AG09319 (cell line): ENCODE results near the gene CPO.
A peak's percentile ranks its signal among the peaks of the same experiment; 100 is the strongest.

ENCODE experiments used
- DNase-seq: peaks from one replicate; pipeline ENCODE4 v3.0.0-alpha.2; 2010; ENCODE audit warnings: low read depth; ENCODE audit errors: extremely low read depth
- TF ChIP-seq, protein P1 (sequence below): IDR thresholded peaks from 2 replicates; pipeline ENCODE4 v1.5.1; 2011; ENCODE audit warnings: low read depth, mild to moderate bottlenecking, inconsistent platforms, low read length, moderate library complexity

CPO gene, protein sequence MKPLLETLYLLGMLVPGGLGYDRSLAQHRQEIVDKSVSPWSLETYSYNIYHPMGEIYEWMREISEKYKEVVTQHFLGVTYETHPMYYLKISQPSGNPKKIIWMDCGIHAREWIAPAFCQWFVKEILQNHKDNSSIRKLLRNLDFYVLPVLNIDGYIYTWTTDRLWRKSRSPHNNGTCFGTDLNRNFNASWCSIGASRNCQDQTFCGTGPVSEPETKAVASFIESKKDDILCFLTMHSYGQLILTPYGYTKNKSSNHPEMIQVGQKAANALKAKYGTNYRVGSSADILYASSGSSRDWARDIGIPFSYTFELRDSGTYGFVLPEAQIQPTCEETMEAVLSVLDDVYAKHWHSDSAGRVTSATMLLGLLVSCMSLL

DNA sequence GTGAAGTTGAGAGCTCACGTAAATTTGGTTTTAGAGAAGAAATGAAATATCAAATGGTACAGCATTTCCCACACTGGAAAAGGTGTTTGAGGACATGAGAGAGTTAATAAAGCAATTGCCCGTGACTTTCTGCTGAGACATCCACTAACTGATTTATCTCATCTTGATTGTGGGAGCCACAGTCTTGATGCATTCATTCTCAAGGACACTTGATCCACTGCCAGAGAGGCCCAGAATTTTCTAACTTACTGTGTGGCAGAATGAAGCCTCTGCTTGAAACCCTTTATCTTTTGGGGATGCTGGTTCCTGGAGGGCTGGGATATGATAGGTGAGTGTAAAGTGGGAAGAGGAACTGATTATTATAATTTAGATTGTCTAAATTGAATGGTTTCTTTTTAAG lies at the start of gene CPO:
Gene CPO (plus strand): TSS at position 179 of the 400 bp plus-strand sequence. CDS start 82 bp downstream, at position 261.
- no peak for DNase-seq
- TF ChIP-seq, protein P1, sequence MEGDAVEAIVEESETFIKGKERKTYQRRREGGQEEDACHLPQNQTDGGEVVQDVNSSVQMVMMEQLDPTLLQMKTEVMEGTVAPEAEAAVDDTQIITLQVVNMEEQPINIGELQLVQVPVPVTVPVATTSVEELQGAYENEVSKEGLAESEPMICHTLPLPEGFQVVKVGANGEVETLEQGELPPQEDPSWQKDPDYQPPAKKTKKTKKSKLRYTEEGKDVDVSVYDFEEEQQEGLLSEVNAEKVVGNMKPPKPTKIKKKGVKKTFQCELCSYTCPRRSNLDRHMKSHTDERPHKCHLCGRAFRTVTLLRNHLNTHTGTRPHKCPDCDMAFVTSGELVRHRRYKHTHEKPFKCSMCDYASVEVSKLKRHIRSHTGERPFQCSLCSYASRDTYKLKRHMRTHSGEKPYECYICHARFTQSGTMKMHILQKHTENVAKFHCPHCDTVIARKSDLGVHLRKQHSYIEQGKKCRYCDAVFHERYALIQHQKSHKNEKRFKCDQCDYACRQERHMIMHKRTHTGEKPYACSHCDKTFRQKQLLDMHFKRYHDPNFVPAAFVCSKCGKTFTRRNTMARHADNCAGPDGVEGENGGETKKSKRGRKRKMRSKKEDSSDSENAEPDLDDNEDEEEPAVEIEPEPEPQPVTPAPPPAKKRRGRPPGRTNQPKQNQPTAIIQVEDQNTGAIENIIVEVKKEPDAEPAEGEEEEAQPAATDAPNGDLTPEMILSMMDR: no peak

GRCh38 chr2:206890179-206890578 lies 49.1 kb upstream of the CPO start:
- no peak for DNase-seq
- TF ChIP-seq, protein P1: no peak

DNA sequence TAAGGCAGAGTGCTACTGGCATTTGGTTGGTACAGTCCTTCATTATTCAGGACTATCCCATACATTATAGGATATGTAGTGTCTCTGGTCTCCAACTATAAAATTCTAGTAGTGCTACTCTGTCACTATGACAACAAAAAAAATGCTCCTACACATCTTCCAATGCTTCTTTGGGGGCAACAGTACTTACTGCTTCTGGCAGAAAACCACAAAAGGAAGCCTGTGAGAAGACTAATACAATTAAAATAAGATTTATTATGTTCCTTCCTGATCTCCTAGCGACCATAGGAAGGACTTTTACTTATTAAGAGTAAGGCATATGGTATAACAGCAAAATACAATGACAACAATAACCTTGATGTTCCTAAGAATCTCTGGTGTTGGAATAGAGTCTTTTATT lies 48.4 kb upstream of the CPO start:
- no peak for DNase-seq
- TF ChIP-seq, protein P1: no peak

DNA sequence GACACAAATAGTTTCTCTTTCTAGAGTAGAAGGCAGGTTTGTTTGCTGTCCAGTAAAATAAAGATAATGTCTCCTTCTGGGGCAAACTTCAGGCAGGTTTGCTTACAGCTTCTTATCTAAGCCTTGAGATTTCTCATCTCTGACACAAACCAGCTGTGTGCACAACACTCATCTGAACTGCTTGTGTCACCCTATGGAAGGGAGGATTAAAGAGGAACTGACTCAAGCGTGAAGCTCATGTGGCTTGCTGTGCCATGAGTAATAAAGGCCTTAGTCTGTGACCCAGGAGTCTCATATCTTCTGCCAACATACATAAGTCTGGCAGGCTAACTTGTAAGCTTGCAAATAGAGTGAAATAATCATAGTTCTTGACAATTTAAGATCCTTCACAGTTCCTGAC lies 24.2 kb upstream of the CPO start:
- peak; percentile 18 for DNase-seq
- TF ChIP-seq, protein P1: no peak

- TF ChIP-seq, protein P1: no peak
- DNase-seq: no peak
These were observed 21.1 kb upstream of the CPO start for GRCh38 chr2:206918263-206918662.

DNA sequence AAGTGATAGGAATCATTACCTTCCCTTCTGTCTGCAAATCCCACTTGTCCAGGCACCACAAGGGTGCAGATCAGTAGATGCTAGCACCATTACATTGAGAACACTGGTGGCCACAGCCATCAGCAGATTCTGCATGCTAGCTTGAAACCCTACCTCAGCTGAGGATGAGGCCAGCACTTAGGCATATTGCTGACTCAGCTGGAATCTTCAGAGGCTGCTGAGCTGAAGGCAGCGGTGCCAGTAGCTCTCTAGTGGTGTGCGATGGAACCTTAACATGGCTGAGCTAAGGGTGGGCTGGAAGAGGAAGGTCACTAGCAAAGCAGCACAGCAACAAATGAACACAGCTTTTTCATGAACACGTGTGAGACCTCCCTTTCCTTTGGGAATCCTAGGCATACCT lies 19.0 kb upstream of the CPO start:
- no peak for DNase-seq
- TF ChIP-seq, protein P1: no peak

DNA sequence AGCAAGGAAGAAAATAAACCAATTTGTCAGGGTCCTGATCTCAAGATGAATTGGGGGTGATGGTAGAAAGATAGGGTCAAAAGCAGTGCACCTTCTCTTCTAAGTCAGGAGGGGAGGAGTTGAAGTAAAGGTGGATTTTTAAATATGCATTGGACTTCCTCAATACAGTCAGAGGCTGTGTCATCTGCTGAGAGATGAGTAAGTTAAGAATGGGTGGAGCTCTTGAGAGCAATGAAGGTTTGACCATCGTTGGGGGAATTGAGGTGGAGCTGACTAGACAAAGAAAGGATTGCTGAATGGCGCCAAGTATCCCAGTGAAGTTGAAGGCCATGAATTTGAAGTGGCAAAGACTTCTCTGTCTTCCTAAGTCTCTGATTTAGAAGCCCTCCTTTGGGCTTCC lies 18.4 kb upstream of the CPO start:
- TF ChIP-seq, protein P1: no peak
- DNase-seq: no peak
